ENCODE data around the gene C1orf167. TPM values are rescaled to one million over a fixed set of nuclear protein-coding genes. Genes with fewer than 3 reads are reported as not detected.

The C1orf167 gene
- total and polyA plus RNA-seq, 2 of the 8 experiments (the other 6 are each of a cell fraction or from before 2014, with no cell fraction given): 0.70 to 1.3 TPM

DNA sequence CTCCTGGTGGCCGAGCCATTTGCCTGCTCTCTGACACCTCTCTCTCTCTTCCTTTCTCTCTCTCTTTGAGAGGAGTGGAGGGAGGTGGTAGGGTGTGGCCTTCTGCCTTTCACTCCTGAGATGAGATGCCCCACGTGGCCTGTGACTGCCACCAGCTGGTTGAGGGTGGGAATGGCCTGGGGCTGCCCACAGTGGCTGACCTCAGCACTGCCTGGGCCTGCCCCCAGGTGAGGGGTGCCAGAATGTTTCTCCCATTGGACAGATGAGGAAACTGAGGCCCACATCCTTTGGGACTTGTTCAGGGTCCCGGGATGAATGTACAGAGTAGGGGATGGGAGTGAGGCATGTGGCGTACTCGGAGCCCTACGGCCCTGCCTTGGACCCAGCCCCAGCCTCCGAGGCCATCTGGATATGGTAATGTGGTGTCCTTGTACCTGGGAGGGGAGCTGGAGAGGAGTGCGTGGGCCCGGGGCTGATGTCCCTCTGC, 12.7 kb upstream of the C1orf167 start (continued):
- TF ChIP-seq, protein P1, sequence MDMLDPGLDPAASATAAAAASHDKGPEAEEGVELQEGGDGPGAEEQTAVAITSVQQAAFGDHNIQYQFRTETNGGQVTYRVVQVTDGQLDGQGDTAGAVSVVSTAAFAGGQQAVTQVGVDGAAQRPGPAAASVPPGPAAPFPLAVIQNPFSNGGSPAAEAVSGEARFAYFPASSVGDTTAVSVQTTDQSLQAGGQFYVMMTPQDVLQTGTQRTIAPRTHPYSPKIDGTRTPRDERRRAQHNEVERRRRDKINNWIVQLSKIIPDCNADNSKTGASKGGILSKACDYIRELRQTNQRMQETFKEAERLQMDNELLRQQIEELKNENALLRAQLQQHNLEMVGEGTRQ (IDR thresholded peaks at IDR 0.05; ENCODE audit: low read length): peak; percentile 32; the same call in 1 of the 2 replicates
- TF ChIP-seq SP2 (IDR thresholded peaks at IDR 0.05; ENCODE audit: low read length): no peak
- no peak for TF ChIP-seq CBX5 (IDR thresholded peaks at IDR 0.05; ENCODE audit: low read depth, low read length)
- TF ChIP-seq JUND (IDR thresholded peaks at IDR 0.05; ENCODE audit: low read length): peak; percentile 45; the same call in 1 of the 2 replicates
- 0 out of 4 replicates have a peak, but pooled peaks of 1 of the 2 experiments have one; percentile 30 for TF ChIP-seq HDAC2 (IDR thresholded peaks at IDR 0.05; ENCODE audit: borderline replicate concordance in 1 of 2, low read depth in 2 of 2, low read length in 2 of 2)
